HG02840 (cell line): ENCODE measurements around the gene ESF1.
"Not testable (repeated sequence)": the region's sequence is repeated elsewhere in the genome, so short reads cannot be mapped to it uniquely, and the experiment has no call there.

Experiments used
- ATAC-seq: cut with Tn5 transposase; IDR thresholded peaks from one replicate; pipeline ENCODE4 v1.9.1; 2021; ENCODE audit warnings: mild to moderate bottlenecking, moderate library complexity, moderate number of reproducible peaks; ENCODE audit not compliant: unreplicated experiment, low FRiP score

Gene ESF1

DNA sequence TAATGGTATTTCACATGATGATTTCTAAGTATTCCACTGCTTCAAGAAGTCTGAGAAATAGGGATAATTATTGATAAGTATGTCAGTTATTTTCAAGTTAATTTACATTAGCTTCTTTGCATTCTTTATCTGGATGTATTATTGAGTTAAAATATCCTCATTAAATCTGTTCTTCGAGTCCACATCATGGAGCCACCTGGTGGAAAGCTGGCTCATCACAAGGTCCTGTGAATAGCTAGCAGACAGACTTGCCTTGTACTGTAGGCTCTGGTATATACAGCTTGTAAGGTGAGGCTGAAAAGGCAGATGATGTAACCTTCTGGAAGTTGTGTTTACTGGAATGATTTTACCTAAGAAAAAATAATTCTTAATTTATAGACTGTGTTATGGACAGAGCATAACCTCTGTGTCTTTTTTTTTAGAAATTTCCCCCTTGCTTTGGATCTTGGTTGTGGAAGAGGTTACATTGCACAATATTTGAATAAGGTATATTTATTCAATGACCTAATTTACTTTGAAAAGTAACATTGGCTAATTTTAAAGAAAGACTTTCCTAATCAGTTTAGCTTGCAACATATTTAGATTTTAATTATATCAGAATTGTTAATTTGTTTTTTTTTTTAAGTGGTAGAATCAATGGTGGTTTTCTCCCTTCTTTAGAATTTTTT is 3.6 kb upstream of the ESF1 start:
- no peak for ATAC-seq

DNA sequence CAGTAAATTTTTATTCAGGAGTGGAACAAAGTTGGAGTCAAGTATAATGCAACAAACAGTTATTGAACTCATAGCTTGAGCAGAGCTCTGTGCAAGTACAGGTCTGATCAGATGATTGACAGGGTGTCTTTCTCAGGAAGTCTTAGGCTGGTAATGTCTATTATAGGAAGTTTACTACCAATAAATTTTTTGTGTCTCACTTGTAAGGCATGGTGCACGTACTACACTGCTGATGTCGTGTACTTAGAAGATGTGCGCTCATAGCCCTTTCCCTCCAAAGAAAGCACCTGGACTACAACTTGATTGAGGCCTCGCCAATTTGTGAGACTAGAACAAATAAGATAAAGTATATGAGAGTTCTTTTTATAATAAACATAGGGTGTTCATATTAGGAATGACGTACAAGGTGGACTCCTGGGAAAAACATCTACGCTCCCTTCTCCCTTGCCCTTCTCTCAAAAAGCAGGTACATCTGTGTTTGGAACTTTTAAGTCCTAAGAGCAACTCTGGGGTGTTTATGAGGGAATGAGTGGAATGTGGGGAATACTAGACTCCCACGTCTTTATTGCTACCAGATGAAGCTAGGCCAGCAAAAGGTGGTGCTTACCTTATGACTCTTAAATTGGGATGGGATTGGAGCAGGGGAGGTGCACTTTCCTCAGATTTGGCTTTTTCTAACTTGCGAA is 1.6 kb upstream of the ESF1 start:
- no peak for ATAC-seq

DNA sequence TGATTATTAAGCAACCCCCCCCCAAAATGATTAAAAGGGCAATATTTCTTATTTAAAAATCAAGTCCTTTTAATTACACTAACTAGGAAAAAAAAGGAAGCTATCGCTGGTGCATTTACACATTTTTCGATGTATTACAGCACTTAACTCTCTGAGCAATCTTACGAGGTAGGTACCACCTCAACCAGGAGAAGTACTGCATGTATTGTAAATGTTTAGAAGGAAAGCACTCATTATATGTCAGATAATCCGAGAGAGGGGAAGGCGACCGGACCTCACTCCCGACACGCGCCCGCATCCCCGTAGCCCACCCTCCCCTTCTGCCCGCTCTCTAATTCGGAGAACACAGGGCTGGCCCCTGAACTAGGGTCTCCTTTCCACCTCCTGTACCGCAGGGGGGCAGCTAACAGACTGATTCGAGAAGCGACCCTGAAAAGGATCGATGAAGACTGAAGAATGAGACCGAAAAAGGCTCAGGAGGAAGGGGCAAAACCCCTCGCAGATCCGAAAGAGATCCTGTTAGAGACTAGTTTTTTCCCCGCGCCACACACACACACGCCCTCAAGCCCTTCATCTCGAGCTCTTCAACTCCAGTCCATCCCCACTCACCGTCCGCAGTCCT is 337 bp downstream of the ESF1 start:
- no peak for ATAC-seq

- ATAC-seq, result no peak
Measured at GRCh38 chr20:13783528-13783927, 1.2 kb downstream of the ESF1 start.

GRCh38 chr20:13778827-13779226 is 5.9 kb downstream of the ESF1 start:
- peak; percentile 81 for ATAC-seq

DNA sequence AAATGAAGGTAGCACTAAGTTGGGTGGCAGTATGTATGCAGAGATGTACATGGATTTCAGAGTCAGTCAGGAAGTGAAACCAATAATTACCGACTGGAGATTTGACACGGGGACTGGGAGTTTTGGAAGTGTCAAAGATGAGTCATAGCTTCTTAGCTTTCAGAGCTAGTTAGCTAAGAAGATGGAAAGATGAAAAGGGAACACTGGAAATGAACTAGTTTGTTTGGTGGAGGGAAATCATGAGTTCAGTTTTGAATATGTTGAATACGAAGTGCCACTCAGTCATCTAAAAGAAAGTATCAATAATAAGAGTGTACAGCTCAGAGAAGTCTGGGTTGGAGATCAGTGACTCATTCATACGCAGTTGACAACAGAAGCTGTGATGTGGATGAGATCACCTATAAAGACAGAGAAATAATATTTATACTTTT is 7.5 kb downstream of the ESF1 start:
- ATAC-seq, result no peak

DNA sequence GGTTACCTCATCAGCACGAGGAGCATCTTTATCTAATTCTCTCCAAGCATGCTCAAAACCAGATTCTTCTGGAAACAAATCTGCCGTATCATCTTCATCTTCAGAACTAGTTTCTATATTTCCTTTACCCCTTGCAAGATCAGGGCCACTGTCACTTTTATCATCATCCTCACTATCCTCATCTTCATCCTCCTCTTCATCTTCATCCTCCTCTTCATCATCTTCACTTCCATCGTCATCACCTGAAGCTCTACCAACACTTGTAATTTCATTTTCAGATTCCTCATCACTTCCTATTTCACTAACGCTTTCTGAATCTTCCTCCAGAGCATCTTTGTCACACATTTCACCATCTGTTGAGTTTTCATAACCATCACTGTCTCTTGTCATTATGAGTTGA is 8.9 kb downstream of the ESF1 start:
- ATAC-seq, result no peak

DNA sequence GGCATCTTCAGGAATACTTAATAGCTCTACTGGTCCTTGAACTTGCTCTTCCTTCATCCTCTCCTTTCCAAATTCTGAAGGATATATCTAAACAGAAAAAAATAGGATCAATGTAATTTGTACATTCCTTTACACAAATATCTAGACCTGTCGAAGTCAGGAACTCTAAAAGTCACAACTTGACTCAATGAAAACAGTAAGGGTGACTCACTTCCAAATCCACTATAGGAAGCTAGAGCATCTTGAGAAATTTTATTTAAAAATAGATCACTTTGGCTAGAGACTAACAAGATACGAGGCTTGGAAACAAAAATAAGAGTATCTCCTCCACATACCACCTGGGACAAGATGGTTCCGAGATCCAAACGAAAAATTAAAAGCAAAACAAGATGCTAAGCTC is 12.2 kb downstream of the ESF1 start:
- no peak for ATAC-seq

DNA sequence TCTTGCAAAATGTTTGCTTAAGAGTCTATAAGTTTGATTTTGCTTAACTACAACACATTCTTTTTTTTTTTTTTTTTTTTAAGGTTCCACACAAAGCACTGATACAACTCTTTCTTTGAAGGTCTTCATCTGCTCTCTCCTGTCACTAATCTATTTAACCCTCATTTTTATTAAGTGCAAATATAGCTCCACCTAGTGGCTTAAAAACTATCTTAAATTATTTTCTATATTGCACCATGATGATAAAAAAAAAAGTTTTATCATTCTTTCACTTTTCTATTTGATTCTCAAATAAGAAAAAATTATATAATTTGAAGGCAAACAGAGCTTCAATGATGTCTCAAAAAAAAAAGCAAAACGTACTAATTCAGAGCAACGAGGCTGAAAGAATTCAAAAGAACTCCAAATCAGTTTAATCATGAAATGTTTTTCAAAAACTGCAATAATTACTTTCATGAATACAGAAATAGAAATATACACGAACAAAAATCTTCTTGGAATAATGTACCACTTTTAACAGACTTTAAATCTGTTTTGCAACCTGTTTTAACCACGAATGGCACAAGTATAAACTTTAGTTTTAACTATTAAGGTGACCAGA is 12.8 kb downstream of the ESF1 start:
- ATAC-seq, result no peak

- no peak for ATAC-seq
Measured at GRCh38 chr20:13770141-13770540, 14.6 kb downstream of the ESF1 start.

DNA sequence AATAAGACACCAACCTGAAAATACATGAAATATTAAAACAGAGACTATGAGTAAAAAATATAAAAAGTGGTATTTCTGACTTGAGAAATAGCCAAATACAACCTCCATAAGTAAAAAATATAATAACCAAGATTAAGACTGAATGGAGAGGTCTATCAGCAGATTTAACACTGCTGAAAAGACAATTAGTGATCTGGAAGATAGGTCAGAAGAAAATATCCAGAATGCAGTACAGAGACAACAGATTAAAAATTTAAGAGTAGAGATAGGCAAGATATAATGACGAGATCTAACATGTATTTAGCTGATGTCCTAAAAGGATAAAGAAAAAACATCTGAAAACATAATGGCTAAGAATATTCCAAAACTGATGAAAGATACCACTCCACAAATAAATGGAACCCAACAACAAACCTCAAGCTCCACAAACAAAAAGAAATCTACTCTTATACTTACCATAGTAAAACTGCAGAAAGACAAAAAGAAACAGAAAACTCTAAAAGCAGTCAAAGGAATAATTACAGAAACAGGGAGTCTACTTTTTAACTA is 18.8 kb downstream of the ESF1 start:
- no peak for ATAC-seq

GRCh38 chr20:13765299-13765698 is 19.4 kb downstream of the ESF1 start:
- ATAC-seq, result no peak

DNA sequence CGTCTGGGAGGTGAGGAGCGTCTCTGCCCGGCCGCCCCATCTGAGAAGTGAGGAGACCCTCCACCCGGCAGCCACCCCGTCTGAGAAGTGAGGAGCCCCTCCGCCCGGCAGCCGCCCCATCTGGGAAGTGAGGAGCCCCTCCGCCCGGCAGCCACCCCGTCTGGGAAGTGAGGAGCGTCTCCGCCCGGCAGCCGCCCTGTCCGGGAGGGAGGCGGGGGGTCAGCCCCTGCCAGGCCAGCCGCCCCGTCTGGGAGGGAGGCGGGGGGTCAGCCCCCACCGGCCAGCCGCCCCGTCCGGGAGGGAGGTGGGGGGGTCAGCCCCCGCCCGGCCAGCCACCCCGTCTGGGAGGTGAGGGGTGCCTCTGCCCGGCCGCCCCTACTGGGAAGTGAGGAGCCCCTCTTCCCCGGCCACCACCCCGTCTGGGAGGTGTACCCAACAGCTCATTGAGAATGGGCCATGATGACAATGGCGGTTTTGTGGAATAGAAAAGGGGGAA is 24.2 kb downstream of the ESF1 start:
- ATAC-seq, result not testable (repeated sequence)

- ATAC-seq, result no peak
Measured at GRCh38 chr20:13758884-13759283, 25.8 kb downstream of the ESF1 start.

DNA sequence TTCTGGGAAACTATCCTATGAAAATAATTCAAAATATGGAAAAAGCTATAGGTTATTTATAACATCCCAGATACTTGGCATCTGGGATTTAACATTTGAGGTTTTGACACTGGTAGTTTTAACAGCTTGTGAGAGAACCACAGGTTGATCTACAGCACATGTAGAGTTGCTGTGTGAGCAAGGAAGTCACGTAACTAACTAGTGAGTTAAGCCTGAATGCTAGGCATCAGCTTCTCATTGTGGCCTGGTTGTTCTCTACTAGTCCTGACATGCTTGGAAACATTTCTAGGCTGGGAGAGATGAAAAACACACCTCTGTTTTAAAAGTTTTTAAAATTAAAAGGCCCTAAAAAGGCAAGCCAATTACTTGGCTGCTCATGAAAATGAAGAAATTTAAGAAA is 28.2 kb downstream of the ESF1 start:
- ATAC-seq, result no peak

- no peak for ATAC-seq
Measured at GRCh38 chr20:13755809-13756208, 28.9 kb downstream of the ESF1 start.

DNA sequence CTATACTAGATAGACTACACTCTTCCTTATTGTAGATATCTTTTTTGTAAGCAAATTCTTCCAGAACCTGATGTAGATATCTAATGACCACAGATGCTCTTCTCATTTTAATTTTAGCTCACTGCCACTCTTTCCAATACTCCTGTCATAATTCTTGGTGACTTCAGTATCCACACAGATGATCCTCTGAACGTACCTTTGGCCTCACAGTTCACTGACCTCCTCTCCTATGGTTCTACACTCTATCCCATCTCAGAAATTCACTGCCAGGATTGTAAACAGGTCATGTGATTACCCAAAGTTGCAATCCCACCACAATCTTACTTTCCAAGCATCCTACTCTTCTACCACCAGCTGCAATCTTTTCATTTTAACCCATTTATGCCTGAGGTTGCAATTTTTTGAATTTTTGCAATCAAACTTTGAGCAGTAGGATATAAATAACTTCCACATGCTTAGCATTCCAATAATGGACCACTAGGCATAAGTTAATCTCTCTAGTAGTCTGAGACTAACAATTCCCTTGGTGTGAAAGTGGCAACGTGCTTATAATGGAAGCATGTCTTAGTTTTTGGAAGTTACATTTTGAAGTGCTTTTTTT is 31.2 kb downstream of the ESF1 start:
- no peak for ATAC-seq

- ATAC-seq, result no peak
Measured at GRCh38 chr20:13749811-13750210, 34.9 kb downstream of the ESF1 start.

- no peak for ATAC-seq
Measured at GRCh38 chr20:13745784-13746183, 38.9 kb downstream of the ESF1 start.

- ATAC-seq, result no peak
Measured at GRCh38 chr20:13744352-13744751, 40.4 kb downstream of the ESF1 start.

GRCh38 chr20:13741879-13742278 is 42.8 kb downstream of the ESF1 start:
- no peak for ATAC-seq
